DMS53 treated with DMSO at 0.1 percent for 48 hours (cell line): ENCODE results near the gene ALKBH4.
"Not testable (repeated sequence)": the region's sequence is repeated elsewhere in the genome, so short reads cannot be mapped to it uniquely, and the experiment has no call there.

Source experiments
- DNase-seq: peaks from one replicate; lab custom pipeline; 2025; ENCODE audit not compliant: unreplicated experiment; lab: John Stamatoyannopoulos, UW

ALKBH4 gene

GRCh38 chr7:102455596-102455995 lies 9.1 kb downstream of the ALKBH4 start:
- DNase-seq: no peak

GRCh38 chr7:102454932-102455331 lies 9.7 kb downstream of the ALKBH4 start:
- not testable (repeated sequence) for DNase-seq

DNA sequence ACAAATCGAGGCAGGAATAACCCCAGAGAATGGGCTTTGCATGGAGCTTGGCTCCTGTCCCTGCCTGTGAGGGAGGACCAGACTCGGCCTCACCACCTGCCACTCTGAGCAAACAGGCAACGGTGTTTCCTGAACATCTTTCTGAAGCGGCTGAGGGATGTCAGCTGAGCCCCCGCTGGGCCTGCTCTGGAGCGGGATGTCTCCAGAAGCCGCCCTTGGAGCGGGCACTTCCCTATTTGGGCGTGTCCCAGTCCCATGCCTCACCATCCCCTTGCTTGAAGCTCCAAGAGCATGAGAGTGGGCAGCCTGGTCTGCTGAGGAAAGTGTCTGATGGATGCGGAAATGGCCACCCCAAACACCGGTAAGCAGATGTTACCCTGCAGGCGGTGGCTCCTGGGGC lies 10.2 kb downstream of the ALKBH4 start:
- peak; percentile 47 for DNase-seq

DNA sequence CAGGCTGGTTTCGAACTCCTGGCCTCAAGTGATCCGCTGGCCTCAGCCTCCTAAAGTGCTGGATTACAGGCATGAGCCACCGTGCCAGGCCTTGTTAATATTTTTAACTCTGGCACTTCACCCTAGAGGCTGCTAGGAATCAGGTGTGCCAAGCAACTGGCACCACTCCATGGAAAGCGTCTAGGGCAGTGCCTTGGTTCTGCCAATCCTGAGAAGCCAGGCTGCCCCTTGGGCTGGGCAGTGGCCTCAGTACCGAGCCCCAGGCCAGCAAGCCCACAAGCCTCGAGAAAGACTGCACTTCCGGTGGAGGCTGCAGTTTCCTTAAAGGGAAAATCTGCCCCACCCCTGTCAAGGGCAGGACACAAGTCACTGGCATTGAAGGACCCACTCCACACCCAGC lies 11.3 kb downstream of the ALKBH4 start:
- no peak for DNase-seq

DNA sequence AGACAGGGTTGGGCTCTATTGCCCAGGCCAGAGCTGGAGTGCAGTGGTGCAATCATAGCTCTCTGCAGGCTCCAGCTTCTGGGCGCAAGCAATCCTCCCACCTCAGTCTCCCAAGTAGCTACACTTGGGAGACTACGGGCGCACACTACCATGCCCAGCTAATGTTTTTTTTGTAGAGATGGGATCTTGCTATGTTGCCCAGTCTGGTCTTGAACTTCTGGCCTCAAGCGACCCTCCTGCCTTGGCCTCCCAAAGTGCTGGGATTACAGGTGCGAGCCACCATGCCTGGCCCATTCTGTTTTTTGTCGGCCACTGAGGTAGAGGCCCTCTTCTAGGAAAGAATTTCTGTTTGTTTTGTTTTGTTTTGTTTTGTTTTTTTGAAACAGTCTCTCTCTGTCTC lies 12.2 kb downstream of the ALKBH4 start:
- DNase-seq: no peak

DNA sequence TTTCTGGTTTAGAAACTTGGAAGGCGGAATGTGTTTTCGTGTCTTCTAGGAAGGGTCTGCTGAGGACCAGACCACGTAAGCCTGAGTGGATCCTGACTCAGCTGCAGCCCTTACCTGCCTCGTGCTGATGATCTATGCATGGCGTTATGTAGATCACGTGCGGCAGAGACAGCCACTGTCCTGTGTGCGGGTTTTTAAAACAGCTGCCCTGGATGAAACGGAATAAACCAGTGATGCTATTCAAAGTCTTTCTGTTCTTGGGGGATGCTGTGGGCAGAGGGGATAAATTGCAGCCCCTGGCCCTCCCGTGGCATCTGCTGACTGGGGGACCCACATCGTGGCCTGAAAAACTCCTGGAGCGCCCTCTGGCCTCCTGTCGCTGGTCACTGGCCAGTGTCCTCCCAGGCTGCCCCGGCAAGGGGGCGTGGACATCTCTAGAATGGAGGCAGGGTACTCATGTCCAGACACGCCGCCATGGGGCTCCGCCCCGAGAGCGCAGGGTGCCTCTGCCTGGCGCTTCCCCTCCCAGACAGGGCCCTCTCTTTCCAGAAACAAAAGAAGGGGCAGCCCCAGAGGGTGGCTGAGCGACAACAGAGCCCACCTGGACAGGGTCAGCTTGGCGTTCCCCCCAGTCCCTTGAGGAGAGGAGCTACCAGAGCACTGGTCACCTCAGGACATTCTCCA lies 13.2 kb downstream of the ALKBH4 start:
- peak; percentile 81 for DNase-seq

- DNase-seq: no peak
Observed at GRCh38 chr7:102450242-102450641, 14.4 kb downstream of the ALKBH4 start.

GRCh38 chr7:102449136-102449535 lies 15.5 kb downstream of the ALKBH4 start:
- DNase-seq: no peak

DNA sequence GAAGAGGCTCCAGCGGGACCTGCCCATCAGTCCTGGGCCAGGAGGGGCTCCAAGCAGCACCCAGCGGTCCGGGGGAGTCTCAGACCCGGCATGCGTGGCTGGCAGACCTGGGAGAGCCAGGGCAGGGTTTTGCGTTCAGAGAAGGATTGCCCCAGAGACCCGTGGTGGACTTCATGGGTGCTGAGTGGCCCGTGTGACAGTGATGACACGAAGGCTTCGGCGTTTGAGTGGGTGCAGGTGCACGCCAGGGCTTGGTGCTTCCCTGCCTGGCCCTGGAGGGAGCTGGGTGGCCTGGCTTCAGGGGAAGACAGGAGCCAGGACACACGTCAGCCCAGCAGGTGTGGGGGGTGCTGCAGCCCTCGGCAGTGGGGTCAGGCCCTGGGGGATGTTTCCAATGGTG lies 17.4 kb downstream of the ALKBH4 start:
- no peak for DNase-seq

DNA sequence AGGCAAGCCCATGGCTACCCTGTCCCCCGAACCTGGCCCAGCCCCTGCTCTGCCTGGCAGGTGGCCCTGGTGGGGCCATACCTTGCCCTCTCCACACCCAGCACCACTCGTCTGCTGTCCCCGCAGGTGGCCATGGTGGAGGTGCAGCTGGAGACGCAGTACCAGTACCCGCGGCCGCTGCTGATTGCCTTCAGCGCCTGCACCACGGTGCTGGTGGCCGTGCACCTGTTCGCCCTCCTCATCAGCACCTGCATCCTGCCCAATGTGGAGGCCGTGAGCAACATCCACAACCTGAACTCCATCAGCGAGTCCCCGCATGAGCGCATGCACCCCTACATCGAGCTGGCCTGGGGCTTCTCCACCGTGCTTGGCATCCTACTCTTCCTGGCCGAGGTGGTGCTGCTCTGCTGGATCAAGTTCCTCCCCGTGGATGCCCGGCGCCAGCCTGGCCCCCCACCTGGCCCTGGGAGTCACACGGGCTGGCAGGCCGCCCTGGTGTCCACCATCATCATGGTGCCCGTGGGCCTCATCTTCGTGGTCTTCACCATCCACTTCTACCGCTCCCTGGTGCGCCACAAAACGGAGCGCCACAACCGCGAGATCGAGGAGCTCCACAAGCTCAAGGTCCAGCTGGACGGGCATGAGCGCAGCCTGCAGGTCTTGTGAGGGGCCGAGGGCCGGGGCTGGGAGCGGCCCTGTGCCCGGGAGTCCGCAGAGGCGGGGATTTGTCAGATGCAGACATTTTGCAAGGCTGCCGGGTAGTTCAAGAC lies 18.1 kb downstream of the ALKBH4 start:
- DNase-seq: no peak

GRCh38 chr7:102445674-102446071 lies 19.0 kb downstream of the ALKBH4 start:
- DNase-seq: no peak

DNA sequence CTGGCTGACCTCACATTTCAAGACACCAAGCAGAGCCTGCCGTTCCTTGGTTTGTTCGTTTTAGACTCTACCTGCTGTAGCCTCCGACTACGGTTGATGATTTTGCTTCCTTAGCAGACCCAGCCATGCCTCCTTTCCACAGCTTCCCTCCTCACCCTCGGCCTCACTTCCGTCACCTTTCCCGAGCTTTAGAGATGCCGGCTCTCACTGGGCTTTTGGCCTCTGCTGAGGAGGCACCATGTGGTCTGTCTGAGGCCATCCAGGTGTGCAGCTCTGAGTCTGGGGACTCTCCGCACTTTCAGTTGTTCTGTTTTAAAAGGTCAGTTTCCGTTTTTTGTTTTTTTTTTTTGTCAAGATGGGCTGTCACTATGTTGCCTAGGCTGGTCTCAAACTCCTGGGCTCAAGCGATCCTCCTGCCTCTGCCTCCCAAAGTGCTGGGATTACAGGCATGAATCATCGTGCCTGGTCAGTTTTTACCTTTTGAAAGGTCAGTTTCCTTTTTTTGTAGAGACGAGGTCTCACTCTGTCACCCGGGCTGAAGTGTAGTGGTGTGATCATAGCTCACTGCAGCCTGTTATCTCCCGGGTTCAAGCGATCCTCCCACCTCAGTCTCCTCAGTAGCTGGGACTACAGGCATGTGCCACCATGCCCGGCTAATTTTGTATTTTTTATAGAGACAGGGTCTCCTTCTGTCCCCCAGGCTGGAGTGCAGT lies 19.5 kb downstream of the ALKBH4 start:
- DNase-seq: no peak

- DNase-seq: no peak
Observed at GRCh38 chr7:102439963-102440795, 24.5 kb downstream of the ALKBH4 start.

DNA sequence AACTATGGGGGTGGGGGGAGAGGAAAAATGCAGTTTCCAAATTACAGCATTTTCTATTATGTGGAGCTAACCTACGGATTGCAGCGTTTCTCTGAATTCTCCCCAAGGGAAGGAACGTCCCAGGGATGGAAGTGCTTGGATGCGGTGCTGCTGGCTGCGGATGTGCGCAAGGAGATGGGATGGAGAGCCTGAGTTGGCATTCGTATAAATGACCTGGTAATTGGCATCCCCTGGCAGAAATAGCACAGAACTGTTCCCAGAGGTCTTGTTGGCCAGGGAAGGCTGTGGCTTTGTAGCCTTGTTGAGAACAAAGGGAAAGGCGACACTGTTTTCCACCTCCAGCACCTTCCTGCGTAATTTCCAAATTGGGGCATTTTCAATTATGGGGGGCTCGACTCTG lies 28.5 kb downstream of the ALKBH4 start:
- DNase-seq: no peak

- DNase-seq: no peak
Observed at GRCh38 chr7:102434039-102434486, 30.6 kb downstream of the ALKBH4 start.

- peak; percentile 52 for DNase-seq
Observed at GRCh38 chr7:102433219-102434038, 31.2 kb downstream of the ALKBH4 start, which contains the start of gene ORAI2. Gene ORAI2 (plus strand): TSS chr7:102433575. CDS start chr7:102438957, 5,382 bp downstream.

DNA sequence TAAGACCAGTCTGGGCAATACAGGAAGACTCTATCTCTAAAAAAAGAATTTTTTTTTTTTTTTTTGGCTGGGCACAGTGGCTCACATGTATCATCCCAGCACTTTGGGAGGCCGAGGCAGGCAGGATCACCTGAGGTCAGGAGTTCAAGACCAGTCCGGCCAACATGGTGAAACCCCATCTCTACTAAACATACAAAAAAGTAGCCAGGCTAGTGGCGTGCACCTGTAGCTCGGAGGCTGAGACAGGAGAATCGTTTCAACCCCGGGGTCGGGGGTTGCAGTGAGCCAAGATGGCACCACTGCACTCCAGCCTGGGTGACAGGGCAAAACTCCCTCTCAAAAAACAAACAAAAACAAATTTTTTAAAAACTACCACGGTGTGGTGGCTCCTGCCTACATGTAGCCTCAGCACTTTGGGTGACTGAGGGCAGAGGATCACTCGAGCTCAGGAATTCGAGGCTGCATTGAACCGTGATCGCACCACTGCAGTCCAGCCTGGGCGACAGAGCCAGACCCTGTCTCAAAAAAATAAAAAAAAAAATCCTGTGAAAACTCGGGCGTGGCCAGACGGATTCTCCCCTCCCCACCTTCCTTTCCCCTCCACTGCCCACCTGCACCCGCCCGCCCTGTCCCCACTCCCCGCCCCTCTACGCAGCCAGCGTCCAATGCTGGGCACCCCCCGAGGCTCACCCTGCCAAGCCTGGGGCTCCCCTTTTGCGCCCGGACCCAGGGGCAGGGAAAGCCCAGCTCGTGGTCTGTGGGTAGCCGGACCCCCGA lies 32.0 kb downstream of the ALKBH4 start:
- DNase-seq: no peak

GRCh38 chr7:102431617-102432298 lies 32.9 kb downstream of the ALKBH4 start:
- DNase-seq: peak; percentile 75
